ENCODE results near the gene MATN1. TPM values are rescaled to one million over a fixed set of nuclear protein-coding genes. Genes with fewer than 3 reads are reported as not detected.

The MATN1 gene
- total RNA-seq, 1 donor from 2014 or later = 0.85 TPM

GRCh38 chr1:30728340-30728739, 5.0 kb upstream of the MATN1 start:
- no peaks in the 10 kb centered on the region for H3K27me3 ChIP-seq
- TF ChIP-seq, protein P1, sequence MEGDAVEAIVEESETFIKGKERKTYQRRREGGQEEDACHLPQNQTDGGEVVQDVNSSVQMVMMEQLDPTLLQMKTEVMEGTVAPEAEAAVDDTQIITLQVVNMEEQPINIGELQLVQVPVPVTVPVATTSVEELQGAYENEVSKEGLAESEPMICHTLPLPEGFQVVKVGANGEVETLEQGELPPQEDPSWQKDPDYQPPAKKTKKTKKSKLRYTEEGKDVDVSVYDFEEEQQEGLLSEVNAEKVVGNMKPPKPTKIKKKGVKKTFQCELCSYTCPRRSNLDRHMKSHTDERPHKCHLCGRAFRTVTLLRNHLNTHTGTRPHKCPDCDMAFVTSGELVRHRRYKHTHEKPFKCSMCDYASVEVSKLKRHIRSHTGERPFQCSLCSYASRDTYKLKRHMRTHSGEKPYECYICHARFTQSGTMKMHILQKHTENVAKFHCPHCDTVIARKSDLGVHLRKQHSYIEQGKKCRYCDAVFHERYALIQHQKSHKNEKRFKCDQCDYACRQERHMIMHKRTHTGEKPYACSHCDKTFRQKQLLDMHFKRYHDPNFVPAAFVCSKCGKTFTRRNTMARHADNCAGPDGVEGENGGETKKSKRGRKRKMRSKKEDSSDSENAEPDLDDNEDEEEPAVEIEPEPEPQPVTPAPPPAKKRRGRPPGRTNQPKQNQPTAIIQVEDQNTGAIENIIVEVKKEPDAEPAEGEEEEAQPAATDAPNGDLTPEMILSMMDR (IDR thresholded peaks at IDR 0.05) = no peak
- H3K9me3 ChIP-seq = no peaks in the 10 kb centered on the region
- intact Hi-C loops (cut with DNase I) = loop anchor here (10.0 kb wide), 1 partner anchor 336 kb away; the partner anchor contains the start of gene PUM1
- DNase-seq (ENCODE audit: low spot score in 2 of 2) = no peak
- H3K36me3 ChIP-seq = peaks cover 0 to 5% of the 10 kb centered on the region in 2 donors
- no peak overlapping the region for H3K4me3 ChIP-seq
- H3K4me1 ChIP-seq = no peaks in the 10 kb centered on the region
- H3K27ac ChIP-seq = no peak overlapping the region

DNA sequence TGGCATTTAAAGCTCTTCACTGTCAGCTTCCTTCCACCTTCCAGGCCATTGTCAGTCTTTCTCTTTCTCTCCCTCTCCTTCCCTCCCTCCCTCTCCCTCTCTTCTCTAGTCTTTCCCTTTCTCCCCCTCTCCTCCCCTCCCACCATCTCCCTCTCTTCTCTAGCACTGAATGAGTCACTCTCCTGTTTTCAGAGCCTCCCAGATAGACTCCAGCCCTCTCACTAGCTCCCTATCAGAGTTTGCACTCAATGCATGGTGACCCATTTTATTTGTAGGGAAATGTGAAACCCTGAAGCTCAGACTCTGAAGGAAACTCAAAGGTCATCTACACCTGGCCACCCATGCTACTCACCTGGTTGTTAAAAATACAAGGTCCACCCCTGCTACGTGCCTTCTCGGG, 4.4 kb upstream of the MATN1 start:
- DNase-seq (ENCODE audit: low spot score in 2 of 2) = no peak
- H3K9me3 ChIP-seq = no peaks in the 10 kb centered on the region
- H3K4me3 ChIP-seq = no peak overlapping the region
- TF ChIP-seq, protein P1 (IDR thresholded peaks at IDR 0.05) = no peak
- H3K36me3 ChIP-seq = peaks cover 0 to 5% of the 10 kb centered on the region in 2 donors
- H3K4me1 ChIP-seq = no peaks in the 10 kb centered on the region
- H3K27ac ChIP-seq = no peak overlapping the region
- intact Hi-C loops (cut with DNase I) = loop anchor here (10.0 kb wide), 1 partner anchor 337 kb away; the partner anchor contains the start of gene PUM1
- no peaks in the 10 kb centered on the region for H3K27me3 ChIP-seq

GRCh38 chr1:30726773-30727684, 3.6 kb upstream of the MATN1 start:
- Histone ChIP-seq H3K4me3 (no peak overlapping the region), H3K36me3 (peaks cover 0 to 5% of the 10 kb centered on the region in 2 donors), H3K4me1 (no peaks in the 10 kb centered on the region), H3K9me3 (no peaks in the 10 kb centered on the region), H3K27me3 (no peaks in the 10 kb centered on the region), H3K27ac (no peak overlapping the region)
- TF ChIP-seq, protein P1 (IDR thresholded peaks at IDR 0.05) = no peak
- intact Hi-C loops (cut with DNase I) = loop anchor here (10.0 kb wide), 1 partner anchor 338 kb away; the partner anchor contains the start of gene PUM1
- no peak for DNase-seq (ENCODE audit: low spot score in 2 of 2)

- Histone ChIP-seq H3K4me3 (no peak overlapping the region), H3K9me3 (no peaks in the 10 kb centered on the region), H3K4me1 (no peaks in the 10 kb centered on the region), H3K36me3 (peaks cover 0 to 5% of the 10 kb centered on the region in 2 donors), H3K27me3 (no peaks in the 10 kb centered on the region), H3K27ac (no peak overlapping the region)
- TF ChIP-seq, protein P1 (IDR thresholded peaks at IDR 0.05) = no peak
- no peak for DNase-seq (ENCODE audit: low spot score in 2 of 2)
- intact Hi-C loops (cut with DNase I) = loop anchor here (10.0 kb wide), 1 partner anchor 339 kb away; the partner anchor contains the start of gene PUM1
Measured at GRCh38 chr1:30726236-30726635, 2.9 kb upstream of the MATN1 start.

DNA sequence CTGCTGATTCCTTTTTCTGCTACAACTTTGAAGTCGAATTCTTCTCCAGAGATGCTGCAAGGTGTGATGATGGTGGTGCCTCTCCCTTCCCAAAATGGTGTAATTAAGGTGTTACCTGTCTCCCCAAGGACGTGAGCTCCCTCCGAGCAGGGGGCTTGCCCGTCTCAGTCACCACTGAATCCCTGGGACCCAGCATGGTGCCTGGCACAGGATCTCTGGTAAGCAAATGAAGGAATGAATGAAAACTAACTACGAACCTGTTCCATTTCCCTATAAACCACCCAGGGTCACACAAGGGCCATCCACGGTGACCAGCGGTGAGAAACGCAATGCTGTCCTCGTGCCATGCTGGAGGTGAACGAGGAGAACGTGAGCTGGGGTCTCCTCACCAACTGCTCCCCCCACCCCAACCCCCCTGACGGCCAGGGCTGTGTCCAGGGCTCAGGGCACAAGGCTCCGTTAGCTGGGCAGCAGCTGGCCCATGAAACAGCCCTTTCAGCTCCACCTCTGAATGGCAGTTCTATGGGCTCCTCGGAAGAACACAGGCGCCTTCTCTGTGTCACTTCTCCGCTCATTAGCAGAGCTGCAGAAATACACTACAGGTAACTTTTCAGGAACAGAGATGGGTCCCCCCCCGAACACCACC, 2.2 kb upstream of the MATN1 start:
- no peak overlapping the region for H3K4me3 ChIP-seq
- H3K36me3 ChIP-seq = peaks cover 0 to 5% of the 10 kb centered on the region in 2 donors
- TF ChIP-seq, protein P1 (IDR thresholded peaks at IDR 0.05) = no peak
- intact Hi-C loops (cut with DNase I) = loop anchor here (10.0 kb wide), 1 partner anchor 339 kb away; the partner anchor contains the start of gene PUM1
- no peaks in the 10 kb centered on the region for H3K4me1 ChIP-seq
- no peak overlapping the region for H3K27ac ChIP-seq
- no peaks in the 10 kb centered on the region for H3K9me3 ChIP-seq
- no peaks in the 10 kb centered on the region for H3K27me3 ChIP-seq
- DNase-seq (ENCODE audit: low spot score in 2 of 2) = no peak

All from ascending aorta (tissue), 2 donors.